Right hindlimb (tissue), 1 donor: ENCODE data around the gene POLD3.
"Not testable (repeated sequence)": the region's sequence is repeated elsewhere in the genome, so short reads cannot be mapped to it uniquely, and the experiment has no call there.

Experiments
- DNase-seq: peaks from one replicate; pipeline ENCODE4 v3.0.0-alpha.2; 2018

Gene POLD3

DNA sequence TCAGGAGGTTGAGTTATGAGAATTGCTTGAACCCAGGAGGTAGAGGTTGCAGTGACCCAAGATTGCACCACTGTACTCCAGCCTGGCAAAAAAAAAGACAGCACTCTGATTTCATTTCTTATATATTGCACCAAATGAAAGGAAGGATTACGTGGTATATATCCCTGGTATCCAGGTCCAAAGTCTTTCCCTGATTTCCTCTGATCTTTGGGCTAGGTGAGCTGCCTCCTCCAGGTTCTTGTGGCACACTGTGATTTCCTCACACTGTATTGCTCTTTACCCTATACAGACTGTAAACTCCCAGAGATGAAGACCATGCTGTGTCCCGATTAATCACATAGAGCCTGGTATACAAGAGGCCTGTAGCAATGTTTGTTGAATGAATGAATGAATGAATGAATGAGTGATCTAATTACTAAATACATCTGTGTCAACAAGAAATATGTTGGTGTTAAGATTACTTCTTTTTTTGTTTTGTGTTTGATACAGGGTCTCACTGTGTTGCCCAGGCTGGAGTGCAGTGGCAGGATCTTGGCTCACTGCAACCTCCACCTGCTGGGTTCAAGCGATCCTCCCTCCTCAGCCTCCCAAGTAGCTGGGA is 9.3 kb upstream of the POLD3 start:
- no peak for DNase-seq

DNA sequence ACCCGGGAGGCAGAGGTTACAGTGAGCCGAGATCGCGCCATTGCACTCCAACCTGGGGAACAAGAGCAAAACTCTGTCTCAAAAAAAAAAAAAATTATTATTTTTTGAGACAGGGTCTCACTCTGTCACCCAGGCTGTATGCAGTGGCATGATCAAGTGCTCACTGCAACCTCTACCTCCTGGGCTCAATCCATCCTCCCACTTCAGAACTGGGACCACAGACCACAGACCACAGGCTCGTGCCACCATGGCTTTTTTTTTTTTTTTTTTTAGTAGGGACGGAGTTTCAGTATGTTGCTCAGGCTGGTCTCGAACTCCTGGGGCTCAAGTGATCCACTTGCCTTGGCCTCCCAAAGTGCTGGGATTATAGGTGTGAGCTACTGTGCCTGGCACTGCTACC is 1.9 kb upstream of the POLD3 start:
- not testable (repeated sequence) for DNase-seq

DNA sequence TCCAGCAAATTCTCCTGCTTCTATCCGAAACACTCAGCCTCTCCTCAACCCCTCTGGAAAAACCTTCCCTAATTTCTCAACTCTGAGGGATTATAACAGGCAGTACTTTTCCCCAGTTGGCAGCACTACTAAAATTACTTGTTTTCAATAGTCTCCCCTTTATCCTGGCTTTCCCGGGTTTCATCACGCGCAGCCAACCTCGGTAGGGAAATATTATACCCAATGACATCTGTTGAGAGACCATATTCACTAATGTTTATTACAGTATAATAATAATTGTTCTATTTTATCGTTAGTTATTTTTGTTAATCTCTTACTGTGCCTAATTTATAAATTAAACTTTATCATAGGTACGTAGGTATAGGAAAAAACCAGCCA is 330 bp upstream of the POLD3 start:
- no peak for DNase-seq

DNA sequence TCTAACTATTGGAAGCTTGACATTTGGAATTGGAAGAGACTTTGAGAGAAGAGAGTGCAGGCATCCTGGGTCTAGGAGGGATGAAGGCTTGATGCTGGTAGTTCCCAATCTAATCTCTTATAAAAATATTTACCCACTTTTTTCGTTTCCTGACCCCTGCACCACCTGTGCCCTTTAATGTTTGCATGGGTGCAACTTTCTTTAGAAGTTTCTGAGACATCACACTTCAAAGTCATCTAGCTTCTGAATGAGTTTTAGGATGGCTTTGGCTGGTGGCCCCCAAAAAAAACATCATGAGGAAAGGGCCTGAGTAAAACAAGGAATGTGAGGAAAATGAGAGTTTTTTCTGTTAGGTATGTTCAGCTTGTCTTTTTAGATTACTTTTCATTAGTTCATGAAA is 1.1 kb downstream of the POLD3 start:
- no peak for DNase-seq

DNA sequence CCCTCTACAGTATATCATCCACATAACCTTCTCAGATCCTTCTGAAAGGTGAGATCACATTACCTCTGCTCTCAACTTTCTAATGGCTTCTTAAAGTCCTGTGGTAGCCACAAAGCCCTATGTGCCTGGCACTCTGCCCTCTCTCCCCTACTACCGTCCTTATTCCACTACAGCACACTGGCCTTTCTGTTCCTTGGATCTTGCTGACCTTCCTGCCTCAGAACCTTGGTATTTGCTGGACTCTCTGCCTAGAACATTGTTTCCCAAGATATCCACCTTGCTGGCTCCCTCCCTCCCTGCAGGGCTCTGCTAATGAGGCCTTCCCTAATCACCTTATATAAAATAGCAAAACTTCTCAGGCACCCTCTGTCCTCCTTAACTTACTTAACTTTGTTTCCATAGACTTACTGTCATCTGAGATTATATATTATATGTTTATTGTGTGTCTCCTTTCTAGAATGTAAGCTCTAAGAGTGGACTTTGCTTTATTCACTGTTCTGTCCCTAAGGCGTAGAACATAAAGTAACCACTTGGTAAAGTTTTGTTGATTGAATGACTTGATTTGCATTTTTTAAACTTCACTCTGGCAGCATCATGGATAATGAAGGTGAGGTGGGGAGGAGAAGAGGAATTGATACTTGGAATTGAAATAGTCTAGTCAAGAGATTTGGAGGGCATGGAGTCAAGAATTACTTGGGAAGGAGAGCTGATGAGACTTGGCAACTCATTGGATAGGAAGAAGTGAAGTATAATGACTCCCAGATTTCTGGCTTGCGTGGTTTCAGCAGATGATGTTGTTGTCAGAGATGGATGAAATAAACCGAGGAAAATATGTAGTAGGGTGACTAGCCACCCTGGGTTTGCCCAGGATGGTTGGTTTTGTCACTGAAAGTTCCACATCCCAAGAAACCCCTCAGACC is 10.5 kb downstream of the POLD3 start:
- DNase-seq: no peak

DNA sequence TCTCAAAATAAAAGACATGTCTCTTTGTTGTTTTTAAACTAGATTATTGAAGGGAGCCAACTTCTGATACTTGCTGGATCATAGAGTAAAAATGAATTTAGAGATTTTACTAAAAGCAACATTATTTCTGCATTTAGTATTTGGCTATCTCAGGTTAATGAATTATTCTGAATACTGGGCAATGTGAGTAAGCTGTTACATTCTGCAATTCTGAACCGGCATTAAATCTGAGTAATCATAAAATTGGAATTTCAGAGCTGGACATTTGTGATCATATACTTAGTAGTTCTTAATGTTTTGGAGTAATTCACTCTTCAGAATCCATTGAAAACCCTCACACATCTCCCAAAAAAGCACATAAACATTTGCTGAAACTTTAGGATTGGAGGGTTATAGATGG is 11.5 kb downstream of the POLD3 start:
- DNase-seq: no peak

DNA sequence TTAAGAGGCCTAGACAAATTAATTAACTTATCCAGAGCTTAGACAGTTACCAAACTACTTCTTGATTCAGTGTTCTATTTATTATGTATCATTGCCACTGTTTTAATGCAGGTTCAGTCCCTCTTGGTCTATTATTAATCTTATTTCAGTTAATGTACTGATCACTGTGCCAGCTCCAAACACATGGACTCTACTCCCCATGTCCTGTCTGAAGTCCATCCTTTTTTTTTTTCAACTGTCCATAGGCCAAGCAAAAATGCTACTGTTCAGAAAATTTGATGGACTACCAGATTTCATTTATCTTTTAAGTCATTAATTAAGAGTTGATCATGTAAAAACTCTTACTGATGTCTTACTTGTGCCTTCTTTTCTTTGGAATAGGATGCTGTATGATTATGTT is 11.9 kb downstream of the POLD3 start:
- DNase-seq: no peak

DNA sequence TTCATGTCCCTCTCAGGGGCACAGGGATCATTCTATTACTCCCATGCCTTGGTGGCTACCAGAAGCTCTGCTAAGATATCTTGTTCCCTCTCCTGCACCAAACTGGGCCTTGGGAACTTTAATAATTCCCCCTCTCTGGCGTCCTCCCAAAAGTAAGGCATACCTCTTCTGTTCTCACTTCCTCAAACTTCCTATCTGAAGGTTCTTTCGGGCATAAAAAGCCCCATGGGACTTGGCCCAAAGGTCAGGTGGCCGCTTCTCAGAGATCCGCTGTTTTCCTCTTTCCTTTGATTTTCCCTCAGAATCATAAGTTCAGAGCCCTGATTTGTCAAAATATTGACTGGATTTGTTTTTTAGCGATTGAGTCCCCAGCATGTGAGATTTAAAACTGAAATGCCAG is 13.0 kb downstream of the POLD3 start:
- no peak for DNase-seq

DNA sequence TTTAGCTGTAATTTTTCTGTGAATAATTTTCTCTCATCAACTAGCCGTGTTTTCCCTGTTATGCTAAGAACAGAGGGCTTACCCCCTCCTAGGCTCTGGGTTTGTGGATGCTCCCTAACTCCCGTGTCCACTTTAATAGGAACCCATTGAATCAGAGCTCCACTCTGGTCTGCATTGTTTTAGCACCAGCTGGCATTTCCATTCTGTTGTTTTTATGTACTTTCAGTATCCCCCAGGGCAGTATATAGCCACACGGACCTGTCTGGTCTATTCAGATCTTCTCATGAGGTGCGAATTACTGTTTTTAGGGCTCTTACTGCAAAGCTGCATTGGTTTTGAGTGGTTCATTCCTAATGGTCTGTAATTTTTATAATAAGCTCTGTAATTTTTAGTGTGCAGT is 16.0 kb downstream of the POLD3 start:
- no peak for DNase-seq

DNA sequence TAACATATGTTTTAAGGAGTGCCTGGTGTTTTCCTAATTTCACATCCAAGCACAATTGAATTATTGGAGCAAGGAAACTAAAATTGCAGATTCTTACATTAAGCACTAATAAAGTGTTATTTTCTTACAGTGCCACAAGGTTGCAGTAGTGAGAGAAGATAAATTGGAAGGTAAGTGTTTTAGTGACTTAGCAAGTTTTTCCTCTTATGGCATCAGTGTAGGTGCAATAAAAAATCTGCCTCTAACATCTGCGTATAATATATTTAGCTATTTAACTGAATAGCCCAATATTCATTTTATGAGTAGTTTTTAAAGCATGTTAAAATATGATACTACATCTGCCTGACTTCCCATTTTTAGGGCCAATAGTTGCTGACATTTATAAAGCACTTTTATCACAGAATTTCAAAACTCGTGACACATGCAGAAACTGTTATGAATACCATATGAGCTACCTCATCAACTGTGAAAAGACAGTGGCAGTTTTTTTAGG is 19.0 kb downstream of the POLD3 start:
- DNase-seq: no peak

DNA sequence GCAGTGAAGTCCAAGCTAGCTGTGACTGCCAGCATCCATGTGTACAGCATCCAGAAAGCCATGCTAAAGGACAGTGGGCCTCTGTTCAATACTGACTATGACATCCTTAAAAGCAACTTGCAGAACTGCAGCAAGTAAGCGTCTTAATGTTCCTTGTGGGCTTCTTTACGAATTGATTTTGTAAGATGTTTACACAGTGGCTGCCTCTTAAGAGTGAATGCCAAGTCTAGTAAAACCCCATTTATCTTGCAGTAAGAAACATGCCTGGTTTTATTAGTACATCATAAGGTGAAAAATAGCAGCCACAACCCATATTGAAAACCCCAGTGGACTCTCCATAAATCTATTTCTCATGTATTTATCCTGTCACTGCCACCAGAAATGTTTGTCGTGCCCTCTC is 20.5 kb downstream of the POLD3 start:
- DNase-seq: no peak

DNA sequence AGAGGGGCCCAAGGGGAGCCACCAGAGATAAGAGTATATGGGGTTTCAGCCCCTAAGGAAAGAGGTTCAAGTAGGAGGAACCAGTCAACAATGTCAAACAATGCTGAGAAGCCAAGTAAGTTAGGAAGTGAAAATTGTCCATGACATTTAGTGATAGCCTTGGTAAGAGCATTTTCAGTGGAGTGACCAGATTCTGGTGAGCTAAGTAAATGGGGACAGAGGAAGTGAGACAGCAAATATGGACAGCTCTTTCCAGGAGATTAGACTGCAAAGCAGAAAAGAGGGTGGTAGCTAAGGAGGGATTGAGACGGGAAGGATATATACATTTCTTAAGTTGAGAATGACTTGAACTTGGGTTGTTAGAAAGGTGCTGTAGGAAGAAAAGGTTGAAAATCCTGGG is 22.9 kb downstream of the POLD3 start:
- DNase-seq: no peak

DNA sequence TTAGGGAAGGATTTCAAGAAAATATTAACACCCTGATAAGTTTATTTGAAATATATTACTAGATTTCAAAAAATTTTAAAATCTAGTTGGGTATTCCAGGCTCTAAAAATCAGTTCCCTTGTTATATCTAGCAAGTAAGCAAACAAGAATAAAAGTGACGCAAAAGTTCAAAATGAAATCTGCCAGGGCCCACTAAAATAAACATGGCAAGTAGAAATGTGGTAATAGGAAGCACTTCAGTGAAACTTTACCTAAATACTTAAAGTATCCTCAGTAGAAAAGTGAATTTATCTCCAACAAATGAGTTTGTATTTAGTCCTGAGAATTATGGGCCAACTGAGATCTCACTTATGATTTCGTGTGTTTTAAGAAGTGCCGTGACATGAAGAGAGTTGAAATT is 23.6 kb downstream of the POLD3 start:
- DNase-seq: no peak

DNA sequence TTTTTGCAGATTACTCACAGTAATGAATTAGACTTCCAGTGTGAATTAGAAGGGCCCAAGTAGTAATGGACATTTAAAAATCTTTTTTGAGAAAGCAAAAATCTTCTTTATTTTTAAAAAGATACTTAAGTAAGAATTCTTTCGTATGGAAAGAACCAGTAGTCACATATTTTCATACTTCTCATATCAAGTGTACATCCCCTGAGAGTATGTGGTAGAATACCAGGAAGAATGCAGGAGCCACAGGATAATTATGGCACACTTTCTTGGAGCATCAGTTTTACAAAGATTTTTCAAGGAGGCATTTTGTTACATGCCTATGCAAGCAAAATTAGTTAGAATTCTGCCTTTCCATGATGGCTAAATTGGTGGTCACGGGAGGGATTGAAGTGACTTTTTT is 28.1 kb downstream of the POLD3 start:
- no peak for DNase-seq

DNA sequence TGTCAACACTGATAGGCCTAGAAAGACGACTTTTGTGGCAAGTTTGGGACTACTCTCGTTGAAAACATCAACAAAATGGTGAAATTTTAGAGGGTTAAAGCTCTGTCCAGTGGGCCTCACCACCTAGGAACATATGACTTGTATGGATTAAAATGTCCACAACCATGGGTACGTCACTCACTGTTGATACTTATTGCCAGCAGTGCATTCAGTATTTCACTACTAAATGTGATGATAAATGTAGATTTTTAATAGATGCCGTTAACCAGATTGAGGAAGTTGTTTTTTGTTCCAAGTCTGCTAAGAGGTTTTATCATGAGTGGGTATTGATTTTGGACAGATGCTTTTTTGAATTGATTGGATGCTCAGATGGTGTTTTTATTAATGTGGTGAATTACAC is 33.7 kb downstream of the POLD3 start:
- no peak for DNase-seq

DNA sequence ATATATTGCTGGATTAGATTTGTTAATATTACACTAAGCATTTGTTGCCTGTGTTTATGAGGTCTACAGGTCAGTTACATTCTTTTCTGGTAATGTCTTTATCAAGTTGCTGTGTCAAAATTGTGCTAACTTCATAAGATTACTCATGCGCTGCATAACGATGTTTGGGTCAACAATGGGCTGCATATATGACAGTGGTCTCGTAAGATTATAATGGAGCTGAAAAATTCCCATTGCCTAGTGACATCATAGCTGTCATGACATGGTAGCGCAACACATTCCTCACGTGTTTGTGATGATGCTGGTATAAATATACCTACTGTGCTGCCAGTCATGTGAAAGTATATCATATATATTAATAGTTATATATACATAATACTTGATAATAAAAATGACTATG is 34.2 kb downstream of the POLD3 start:
- DNase-seq: no peak

DNA sequence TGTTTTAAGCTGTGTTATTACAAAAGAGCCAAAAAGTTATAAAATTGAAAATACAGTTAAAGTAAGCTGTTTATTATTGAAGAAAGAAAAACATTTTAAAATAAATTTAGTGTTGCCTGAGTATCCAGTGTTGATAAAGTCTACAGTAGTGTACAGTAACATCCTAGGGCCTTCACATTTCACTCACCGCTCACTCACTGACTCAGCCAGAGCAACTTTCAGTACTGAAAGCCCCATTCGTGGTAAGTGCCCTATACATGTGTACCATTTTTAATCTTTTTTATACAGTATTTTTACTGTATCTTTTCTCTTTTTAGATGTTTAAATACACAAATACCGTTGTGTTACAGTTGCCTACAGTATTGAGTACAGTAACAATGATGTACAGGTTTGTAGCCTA is 35.0 kb downstream of the POLD3 start:
- no peak for DNase-seq

DNA sequence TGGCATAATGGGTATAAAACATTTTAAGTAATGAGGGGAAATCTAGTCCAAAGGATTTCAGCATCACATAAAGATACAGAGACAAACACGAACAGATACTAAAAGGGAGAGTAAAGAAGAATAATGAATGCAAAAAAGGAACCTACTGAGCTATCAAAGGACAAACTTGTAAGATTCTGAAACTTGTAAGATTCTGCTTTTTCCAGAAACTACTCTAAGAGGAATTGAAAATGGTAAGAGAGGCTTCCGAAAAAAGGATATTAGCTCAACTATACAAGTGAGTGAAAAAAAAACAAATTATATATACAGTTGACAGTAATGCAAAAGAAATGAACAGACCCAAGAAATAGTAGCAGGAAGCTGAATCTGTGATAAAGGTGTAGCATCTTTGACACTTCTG is 37.7 kb downstream of the POLD3 start:
- DNase-seq: no peak

DNA sequence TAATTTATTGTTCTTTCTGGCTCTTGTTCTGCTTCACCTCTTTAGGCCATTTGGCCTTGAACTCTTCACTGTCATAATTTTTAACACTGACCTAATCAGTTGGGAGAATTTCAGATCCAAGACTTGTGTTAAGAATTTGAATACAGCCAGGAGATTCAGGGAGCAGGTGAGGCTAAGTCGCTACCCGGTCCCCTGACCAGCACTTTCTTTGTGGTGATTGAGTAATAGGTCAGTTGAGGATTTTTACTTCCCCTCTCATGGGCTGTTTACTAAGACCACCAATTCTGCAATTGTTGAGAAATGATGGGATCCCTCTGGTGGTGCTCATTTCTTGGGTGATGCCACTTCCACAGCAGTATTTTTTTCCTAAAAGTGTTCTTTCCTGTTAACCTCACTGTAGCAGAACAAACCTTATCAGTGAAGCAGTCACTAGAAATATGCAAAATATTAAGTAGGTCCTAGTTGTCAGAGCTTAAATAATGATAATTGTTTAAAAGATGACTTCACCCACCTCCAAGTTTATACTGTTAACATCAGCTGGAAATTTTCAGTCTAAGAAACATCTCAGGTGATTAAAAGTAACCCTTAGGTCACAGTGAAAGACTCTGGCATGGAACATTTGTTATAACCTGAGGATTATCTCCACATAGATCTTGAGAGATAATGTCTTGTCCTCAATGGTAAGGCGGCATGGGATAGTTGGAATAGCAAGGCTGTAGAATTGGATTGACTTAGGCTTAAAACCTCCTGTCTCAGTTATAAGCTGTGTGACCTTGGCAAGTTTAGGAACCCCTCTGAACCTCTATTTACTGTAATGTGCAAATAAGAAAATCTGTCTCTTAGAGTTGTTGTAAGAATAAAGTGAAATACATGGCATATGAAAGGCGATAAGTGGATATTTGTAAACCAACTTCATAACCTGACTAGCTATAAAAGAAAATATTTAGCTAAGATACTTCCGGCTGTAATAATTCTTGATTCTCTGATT is 41.3 kb downstream of the POLD3 start:
- DNase-seq: no peak

DNA sequence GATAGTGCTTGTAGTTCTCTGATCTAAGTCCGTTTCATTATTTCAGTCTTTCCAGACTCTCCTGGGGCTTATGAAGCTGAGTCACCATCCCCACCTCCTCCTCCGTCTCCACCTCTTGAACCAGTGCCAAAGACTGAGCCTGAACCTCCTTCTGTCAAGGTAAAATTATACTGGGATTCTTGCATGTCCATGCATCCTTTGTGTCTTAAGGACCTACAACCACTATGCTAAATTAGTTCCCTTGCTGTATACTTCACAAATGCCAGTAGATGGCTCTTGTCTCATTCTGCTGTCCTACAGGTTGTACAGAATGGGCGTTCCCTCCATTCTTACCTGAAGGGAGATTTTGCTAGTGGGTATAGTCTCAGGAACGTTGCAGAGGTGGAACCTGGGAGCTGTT is 42.2 kb downstream of the POLD3 start:
- DNase-seq: no peak

DNA sequence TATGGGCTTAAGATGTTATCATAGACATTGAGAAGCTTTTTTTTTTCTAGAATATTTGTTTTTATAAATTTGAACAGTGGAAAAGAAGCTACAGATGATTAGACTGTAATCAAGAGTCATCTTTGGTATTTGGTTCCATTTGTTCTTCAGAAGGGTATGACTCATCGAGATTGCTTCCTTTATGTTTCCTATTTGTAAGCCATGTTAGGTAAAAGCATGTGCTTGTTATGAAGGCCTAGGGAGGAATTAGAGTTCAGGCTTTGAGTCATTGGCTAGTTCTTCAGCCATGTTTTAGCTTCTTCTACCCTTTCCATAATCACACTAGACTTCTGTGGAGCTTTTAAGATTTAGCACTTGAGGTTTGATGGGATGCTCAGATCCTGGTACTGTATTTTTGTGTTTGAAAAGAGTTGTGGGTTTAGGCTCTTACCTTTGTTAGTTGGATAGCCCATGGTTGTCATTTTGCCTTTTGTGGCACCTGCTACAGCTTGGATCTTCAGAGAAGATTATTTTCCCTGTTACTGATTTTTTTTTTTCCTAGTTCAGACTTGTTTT is 44.3 kb downstream of the POLD3 start:
- DNase-seq: no peak

DNA sequence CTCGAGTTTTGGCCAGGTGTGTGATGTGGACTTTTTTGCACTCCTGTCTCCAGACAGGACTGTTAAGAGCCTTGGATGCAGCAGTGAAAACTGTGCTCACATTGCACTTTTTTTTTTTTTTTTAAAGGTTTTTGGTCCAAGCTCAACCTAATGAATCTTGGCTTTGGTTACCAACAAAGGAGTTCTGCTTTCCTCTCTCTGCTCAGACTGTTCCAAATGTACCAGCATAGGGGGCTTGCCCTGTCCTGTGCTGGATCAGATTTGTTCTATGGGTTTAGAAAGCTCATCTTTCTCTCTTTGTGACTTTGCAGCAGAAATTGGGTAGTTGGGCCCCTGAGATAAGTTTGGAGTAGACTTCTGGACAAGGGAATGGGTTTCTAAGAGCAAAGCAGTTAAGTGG is 45.3 kb downstream of the POLD3 start:
- no peak for DNase-seq

DNA sequence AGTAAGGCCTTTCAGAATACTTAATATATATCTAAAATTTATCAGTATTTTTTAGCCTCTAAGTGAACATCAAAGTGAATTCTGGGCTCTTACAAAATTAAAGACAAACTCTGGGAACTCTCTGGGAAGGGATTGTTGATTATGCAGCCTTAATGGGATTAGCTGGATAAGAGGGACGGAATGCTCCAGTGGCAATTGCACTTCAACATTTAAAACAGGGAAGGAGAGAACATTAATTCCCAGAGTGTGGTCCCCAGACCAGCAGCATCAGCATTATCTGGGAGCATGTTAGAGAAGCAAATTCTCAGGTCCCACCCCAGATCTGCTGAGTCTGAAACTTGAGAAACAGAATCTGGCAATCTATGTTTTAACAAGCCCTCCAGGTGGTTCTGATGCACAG is 46.5 kb downstream of the POLD3 start:
- no peak for DNase-seq
